ENCODE data around the gene DNLZ. TPM values are rescaled to one million over a fixed set of nuclear protein-coding genes. Genes with fewer than 3 reads are reported as not detected.

The DNLZ gene
- total and polyA plus RNA-seq, 2 of the 4 experiments (the other 2 are of a cell fraction) = 2.0 to 11.4 TPM

DNA sequence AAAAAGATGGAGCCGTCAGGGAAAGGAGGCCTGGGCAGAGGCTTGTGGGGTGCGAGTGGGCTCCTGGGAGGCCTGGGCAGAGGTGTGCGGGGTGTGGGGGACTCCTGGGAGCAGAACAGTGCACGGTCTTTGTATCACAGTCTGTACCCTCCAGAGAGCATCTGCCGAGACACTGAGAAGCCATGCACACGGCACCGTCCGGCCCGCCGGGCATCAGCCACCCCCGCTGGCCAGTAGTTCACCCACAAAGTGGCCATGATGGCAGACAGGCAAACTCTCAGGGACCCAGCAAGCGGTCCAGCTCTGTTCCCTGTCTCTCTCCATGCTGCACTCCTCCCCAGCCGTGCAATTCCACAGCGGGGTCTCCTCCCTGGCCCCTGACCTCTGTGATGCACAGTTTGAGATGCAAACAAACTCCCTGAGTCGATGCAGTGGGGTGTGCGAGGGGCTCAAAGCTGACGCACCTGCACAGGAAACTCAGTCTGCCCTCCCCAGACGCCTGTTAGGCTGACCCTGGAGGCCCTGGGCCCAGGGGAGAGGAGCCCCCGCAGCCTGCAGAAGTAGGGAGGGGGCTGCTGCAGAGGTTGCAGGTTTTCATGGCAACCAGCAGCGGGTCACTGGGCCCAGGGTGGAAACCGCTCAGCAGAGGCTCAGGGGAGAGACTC lies 45.3 kb downstream of the DNLZ start:
- Histone ChIP-seq H2BK20ac (ENCODE audit: low read depth, low read length) (no peak overlapping the region), H3K4me1 (ENCODE audit: control insufficient read depth, insufficient read depth, low read length) (peaks cover 3% of the 10 kb centered on the region; the same call in 1 of the 2 replicates), H3K18ac (ENCODE audit: low read depth, low read length) (no peak overlapping the region), H3K9me3 (ENCODE audit: control insufficient read depth, insufficient read depth, low read length) (peaks cover 17% of the 10 kb centered on the region), H4K5ac (ENCODE audit: low read depth, low read length) (no peak overlapping the region), H2BK120ac (ENCODE audit: low read depth, low read length) (no peak overlapping the region), H2AFZ (replicated peaks; ENCODE audit: low read length, poor library complexity) (no peak overlapping the region), H3K9ac (ENCODE audit: low read depth, low read length) (no peak overlapping the region), H3K79me1 (ENCODE audit: low read depth in 1 of 2, low read length in 2 of 2) (no peaks in the 10 kb centered on the region), H4K20me1 (ENCODE audit: insufficient read depth, low read length) (no peaks in the 10 kb centered on the region), H3K4me2 (ENCODE audit: low read depth, low read length) (no peak overlapping the region), H3K14ac (replicated peaks; ENCODE audit: low read depth, low read length) (no peak overlapping the region), H4K8ac (ENCODE audit: low read depth in 2 of 2, low read length in 2 of 2) (no peak overlapping the region), H4K91ac (ENCODE audit: insufficient read depth, low read depth, low read length) (no peak overlapping the region), H2AK5ac (ENCODE audit: low read depth, low read length) (no peak overlapping the region), H3K4me3 (ENCODE audit: insufficient read depth, low read depth, low read length) (no peak overlapping the region), H3K27me3 (ENCODE audit: control insufficient read depth, insufficient read depth, low read length) (no peaks in the 10 kb centered on the region), H3K4ac (ENCODE audit: low read depth, low read length) (no peak overlapping the region), H3K56ac (ENCODE audit: extremely low read depth, insufficient read depth, low read length) (no peak overlapping the region), H3K27ac (ENCODE audit: insufficient read depth, low read length) (no peak overlapping the region), H2AK9ac (replicated peaks; ENCODE audit: low read depth, low read length, poor library complexity) (no peak overlapping the region), H3K36me3 (ENCODE audit: control insufficient read depth, insufficient read depth, low read length) (no peaks in the 10 kb centered on the region), H3K23ac (ENCODE audit: low read depth, low read length) (no peak overlapping the region), H3K9me1 (ENCODE audit: insufficient read depth, low read length) (no peaks in the 10 kb centered on the region), H2BK15ac (ENCODE audit: low read depth, low read length) (no peak overlapping the region), H2BK5ac (ENCODE audit: low read depth, low read length, poor library complexity, severe bottlenecking) (no peak overlapping the region)
- intact Hi-C loops (cut with micrococcal nuclease) = no loop called here
- POLR2A ChIA-PET (ENCODE audit: unreplicated experiment) = no interaction called here
- CTCF ChIA-PET = no interaction called here
- dilution Hi-C loops (cut with HindIII; ENCODE audit: low sequenced_read_pairs, unreplicated experiment) = no loop called here
- DNase-seq (no peak), ATAC-seq (ENCODE audit: low read depth) (no peak)
- TF ChIP-seq FOS (IDR thresholded peaks at IDR 0.05; ENCODE audit: low read depth, low read length) = no peak
- no peak for TF ChIP-seq CHD1 (IDR thresholded peaks at IDR 0.05; ENCODE audit: low read depth, low read length)
- TF ChIP-seq RFX5 (IDR thresholded peaks at IDR 0.05; ENCODE audit: low read depth, low read length) = no peak
- TF ChIP-seq, protein P1, sequence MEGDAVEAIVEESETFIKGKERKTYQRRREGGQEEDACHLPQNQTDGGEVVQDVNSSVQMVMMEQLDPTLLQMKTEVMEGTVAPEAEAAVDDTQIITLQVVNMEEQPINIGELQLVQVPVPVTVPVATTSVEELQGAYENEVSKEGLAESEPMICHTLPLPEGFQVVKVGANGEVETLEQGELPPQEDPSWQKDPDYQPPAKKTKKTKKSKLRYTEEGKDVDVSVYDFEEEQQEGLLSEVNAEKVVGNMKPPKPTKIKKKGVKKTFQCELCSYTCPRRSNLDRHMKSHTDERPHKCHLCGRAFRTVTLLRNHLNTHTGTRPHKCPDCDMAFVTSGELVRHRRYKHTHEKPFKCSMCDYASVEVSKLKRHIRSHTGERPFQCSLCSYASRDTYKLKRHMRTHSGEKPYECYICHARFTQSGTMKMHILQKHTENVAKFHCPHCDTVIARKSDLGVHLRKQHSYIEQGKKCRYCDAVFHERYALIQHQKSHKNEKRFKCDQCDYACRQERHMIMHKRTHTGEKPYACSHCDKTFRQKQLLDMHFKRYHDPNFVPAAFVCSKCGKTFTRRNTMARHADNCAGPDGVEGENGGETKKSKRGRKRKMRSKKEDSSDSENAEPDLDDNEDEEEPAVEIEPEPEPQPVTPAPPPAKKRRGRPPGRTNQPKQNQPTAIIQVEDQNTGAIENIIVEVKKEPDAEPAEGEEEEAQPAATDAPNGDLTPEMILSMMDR (conservative IDR thresholded peaks at IDR 0.05; ENCODE audit: low read depth, low read length) = no peak
- no TSS peak for BruUV-seq (replicated peaks)
- in situ Hi-C loops (cut with MboI; ENCODE audit: low sequenced_read_pairs) = no loop called here
- WGBS, 2 experiments (ENCODE audit: extremely low coverage in 2 of 2, insufficient read length in 1 of 2) = 75% methylated on average over 11 of the region's 21 CpGs; no CpG with 5 or more reads in 1 of the 2 experiments
